ENCODE measurements around the gene GRPEL1.

- TF ChIP-seq SIN3A (IDR thresholded peaks at IDR 0.05; ENCODE audit: borderline replicate concordance, insufficient read depth, low read length) (no peak), POLR2AphosphoS5 (IDR thresholded peaks at IDR 0.05; ENCODE audit: low read depth, low read length) (no peak)
Measured at GRCh38 chr4:7096236-7096635, 28.4 kb upstream of the GRPEL1 start.
